Dedifferentiated amniotic fluid mesenchymal stem cell (primary cell): ENCODE measurements around the gene DICER1.

Source experiments
- DNase-seq: peaks from one replicate; pipeline ENCODE4 v3.0.0-alpha.2; 2016; ENCODE audit errors: extremely low spot score

DICER1 gene

DNA sequence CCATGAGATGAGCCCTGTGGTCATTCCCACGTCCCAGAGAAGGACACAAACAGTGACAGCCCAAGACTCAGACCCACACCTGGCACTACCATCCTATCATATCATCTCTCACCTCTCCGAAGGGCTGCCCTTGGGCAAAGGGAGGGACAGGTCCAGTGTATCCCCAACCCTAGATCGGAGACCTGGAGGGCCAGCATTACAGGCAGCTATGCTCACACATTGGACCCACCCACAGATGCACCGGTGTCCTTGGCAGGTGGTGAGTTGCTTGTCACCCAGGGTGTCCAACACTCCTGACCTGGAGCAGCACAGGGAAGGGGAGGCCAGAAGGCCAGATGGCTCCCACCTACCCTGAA is 117.4 kb downstream of the DICER1 start:
- no peak for DNase-seq

GRCh38 chr14:95039259-95039992 is 117.9 kb downstream of the DICER1 start:
- no peak for DNase-seq

DNA sequence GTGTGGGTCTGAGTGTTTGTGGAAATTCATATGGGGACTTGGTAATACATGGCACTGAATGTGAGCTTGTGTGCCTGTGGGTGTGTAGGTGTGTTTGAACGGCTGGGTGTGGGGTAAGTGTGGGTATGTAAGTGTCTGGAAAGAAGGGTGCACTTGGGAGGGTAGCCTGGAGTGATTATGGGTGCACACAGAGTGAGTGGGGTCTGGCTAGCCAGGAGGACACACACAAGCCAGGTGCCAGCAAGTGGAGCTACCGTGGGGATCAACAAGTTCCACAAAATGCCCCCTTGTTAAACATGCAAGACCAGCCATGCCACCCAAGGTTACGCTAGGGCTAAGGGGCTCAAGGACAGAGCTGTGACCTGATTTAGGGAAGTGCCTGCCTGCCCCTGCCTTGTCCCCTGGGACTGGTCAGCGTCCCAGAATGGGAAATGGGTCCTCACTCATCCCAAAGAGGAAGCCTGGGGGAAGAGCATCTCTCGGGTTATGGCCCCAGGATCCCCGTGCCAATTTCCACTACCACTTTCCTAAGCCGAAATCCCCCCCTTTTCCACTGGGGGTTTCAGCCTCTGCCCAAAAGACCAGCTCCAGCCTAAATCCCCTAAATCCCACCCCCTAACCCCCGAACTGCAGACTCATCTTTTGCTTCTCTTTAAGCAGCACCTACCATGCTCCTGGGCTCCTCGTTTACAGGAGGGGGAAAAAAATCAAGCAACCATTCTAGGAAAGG is 118.6 kb downstream of the DICER1 start:
- no peak for DNase-seq

GRCh38 chr14:95037273-95037672 is 120.1 kb downstream of the DICER1 start:
- no peak for DNase-seq
